CD8-positive, alpha-beta memory T cell (primary cell): ENCODE data around the gene FIGNL2. TPM values are rescaled to one million over a fixed set of nuclear protein-coding genes. Genes with fewer than 3 reads are reported as not detected.
"Not testable (repeated sequence)": the region's sequence is repeated elsewhere in the genome, so short reads cannot be mapped to it uniquely, and the experiment has no call there.

Experiments used
- CTCF ChIA-PET: fragments of 350-600 bp; sonication (Branson Sonifier 250); formaldehyde crosslinking; loops from one replicate; lab custom pipeline; 2021; ENCODE audit warnings: antibody characterized with exemption; lab: Charles Lee
- POLR2A ChIA-PET: fragments of 350-600 bp; sonication (Branson Sonifier 250); formaldehyde crosslinking; loops from one replicate; lab custom pipeline; 2021; ENCODE audit warnings: antibody characterized with exemption; lab: Charles Lee
- DNase-seq, 5 donors: peaks; one replicate each; pipeline versions ENCODE4 v3.0.0 to v3.0.0-alpha.2; 2020 to 2022; ENCODE audit warnings: mixed read lengths in 1 of 5
- H3K27ac ChIP-seq: one replicate; pipeline ENCODE4 v1.7.0; 2013; ENCODE audit warnings: low read depth, mild to moderate bottlenecking, low read length, moderate library complexity
- H3K27me3 ChIP-seq: 2 replicates; pipeline ENCODE4 v1.7.0; 2013; ENCODE audit warnings: low read length, mild to moderate bottlenecking; ENCODE audit not compliant: insufficient read depth, poor library complexity, severe bottlenecking
- H3K36me3 ChIP-seq: 2 replicates; pipeline ENCODE4 v1.7.0; 2013; ENCODE audit warnings: mild to moderate bottlenecking, low read length, moderate library complexity; ENCODE audit not compliant: insufficient read depth
- H3K4me1 ChIP-seq: 2 replicates; pipeline ENCODE4 v1.7.0; 2013; ENCODE audit warnings: mild to moderate bottlenecking, low read length, moderate library complexity; ENCODE audit not compliant: insufficient read depth
- H3K4me3 ChIP-seq: 2 replicates; pipeline ENCODE4 v1.7.0; 2013; ENCODE audit warnings: mild to moderate bottlenecking, low read length
- H3K9me3 ChIP-seq: 2 replicates; pipeline ENCODE4 v1.7.0; 2013; ENCODE audit warnings: mild to moderate bottlenecking, low read length
- H3K27ac Mint-ChIP-seq, 8 donors: one replicate each; pipeline ENCODE4 v1.8.0; 2020 to 2021; ENCODE audit warnings: mixed read lengths in 8 of 8, mild to moderate bottlenecking in 6 of 8, inconsistent platforms in 3 of 8, moderate library complexity in 3 of 8
- H3K27me3 Mint-ChIP-seq, 2 donors: one replicate each; pipeline ENCODE4 v1.8.0; 2020 to 2021; ENCODE audit warnings: mixed read lengths in 2 of 2, mild to moderate bottlenecking in 1 of 2, moderate library complexity in 1 of 2
- H3K36me3 Mint-ChIP-seq, 3 donors: one replicate each; pipeline ENCODE4 v1.8.0; 2020 to 2021; ENCODE audit warnings: mixed read lengths in 3 of 3, inconsistent platforms in 1 of 3, mild to moderate bottlenecking in 1 of 3
- H3K4me1 Mint-ChIP-seq, 3 donors: one replicate each; pipeline ENCODE4 v1.8.0; 2020 to 2021; ENCODE audit warnings: mixed read lengths in 3 of 3, inconsistent platforms in 1 of 3, mild to moderate bottlenecking in 1 of 3
- H3K4me3 Mint-ChIP-seq, 7 donors: one replicate each; pipeline ENCODE4 v1.8.0; 2020 to 2021; ENCODE audit warnings: mixed read lengths in 7 of 7, mild to moderate bottlenecking in 6 of 7, moderate library complexity in 4 of 7, inconsistent platforms in 2 of 7
- H3K9me3 Mint-ChIP-seq, 5 donors: one replicate each; pipeline ENCODE4 v1.8.0; 2020 to 2022; ENCODE audit warnings: mixed read lengths in 5 of 5, mild to moderate bottlenecking in 3 of 5, moderate library complexity in 2 of 5, inconsistent platforms in 1 of 5
- polyA plus RNA-seq: library from polyadenylated mRNA; unstranded; fragments of 300-500 nt; fragmentation: Illumina TruSeq; gene quantifications from one replicate; pipeline ENCODE4 v1.2.3, GENCODE V29; 2021
- total RNA-seq, 2 experiments: library from RNA; stranded (reverse); gene quantifications; one replicate each; pipeline ENCODE4 v1.2.3, GENCODE V29; 2021

FIGNL2 gene
- total and polyA plus RNA-seq, 3 experiments from 2014 or later, result 0.12 to 0.70 (median 0.42) TPM

DNA sequence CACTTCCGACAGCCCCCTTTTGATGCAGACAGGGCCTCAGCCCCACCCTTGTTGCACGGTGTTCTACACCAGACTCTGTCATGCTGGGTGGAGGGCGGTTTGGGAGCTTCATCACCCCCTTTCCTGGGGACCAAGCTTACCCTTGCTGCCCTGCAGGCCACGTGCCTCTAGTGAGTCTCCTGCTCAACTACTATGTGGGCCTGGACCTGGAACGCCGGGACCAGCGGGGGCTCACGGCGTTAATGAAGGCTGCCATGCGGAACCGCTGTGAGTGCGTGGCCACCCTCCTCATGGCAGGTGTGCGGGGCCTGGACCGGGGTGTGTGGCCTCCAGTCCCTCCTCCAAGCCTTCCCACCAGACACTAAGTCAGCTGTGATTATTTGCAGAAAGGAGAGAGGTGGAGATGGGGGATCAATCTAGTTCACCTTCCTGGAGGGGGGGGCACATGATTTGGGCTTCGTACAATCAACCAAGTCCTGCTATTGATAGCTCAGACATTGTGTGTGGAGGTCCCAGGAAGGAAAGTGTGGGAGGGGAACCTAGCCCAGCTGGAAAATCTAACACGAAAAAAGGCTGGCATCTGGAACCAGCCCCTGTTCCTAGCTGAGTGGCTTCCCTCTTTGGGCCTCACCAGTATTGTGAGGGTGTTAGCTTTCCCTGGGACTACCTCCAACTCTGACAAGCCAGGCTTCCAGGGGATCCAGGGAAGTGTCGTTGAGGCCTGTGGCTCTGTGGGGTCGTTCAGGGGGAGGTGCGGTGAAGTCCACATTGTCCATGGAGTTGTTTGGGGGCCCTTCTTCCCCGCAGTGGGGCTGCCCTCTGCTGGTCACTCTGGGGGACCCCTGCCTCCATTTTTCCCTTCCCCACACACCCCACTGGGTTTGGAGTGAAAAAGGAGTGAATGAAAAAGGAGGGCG, 41.0 kb upstream of the FIGNL2 start:
- Mint-ChIP-seq H3K4me3 (no peak overlapping the region), H3K27ac (peak overlapping the region in 1 of 8 donors; percentile 54)
- POLR2A ChIA-PET, result no interaction called here

DNA sequence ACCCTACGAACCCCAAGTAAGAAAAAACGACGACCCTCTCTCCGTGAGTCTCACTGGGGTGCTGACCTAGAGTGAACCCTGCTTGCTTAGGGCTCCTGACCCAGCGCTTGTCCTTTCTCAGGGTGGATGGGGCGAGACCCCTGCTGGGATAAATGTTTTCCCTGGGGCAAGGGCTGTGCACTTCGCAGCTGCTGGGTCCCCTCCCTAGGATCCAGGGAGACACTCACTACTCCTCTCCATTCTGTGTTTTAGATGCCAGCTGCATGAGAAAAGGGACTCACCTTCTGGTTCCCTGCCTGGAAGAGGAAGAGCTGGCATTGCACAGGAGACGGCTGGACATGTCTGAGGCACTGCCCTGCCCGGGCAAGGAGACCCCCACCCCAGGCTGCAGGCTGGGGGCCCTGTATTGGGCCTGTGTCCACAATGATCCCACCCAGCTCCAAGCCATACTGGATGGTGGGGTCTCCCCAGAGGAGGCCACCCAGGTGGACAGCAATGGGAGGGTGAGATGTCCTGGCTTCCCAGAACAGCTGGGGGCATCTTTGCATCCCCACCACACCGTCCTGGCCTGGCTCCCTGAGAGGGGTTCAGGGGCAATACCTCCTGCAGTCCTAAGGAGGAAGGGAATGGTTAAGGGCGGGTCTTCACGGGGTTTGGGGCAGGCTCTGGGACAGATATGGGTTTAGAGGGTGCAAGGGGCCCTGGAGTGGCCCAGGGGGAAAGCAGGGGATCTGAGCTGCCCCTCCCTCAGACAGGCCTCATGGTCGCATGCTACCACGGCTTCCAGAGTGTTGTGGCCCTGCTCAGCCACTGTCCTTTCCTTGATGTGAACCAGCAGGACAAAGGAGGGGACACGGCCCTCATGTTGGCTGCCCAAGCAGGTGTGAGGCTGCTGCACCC, 40.0 kb upstream of the FIGNL2 start:
- Histone ChIP-seq H3K27me3 (no peaks in the 10 kb centered on the region), H3K4me1 (peaks cover 15% of the 10 kb centered on the region), H3K4me3 (no peak overlapping the region), H3K27ac (no peak overlapping the region), H3K36me3 (no peaks in the 10 kb centered on the region), H3K9me3 (no peaks in the 10 kb centered on the region)
- H3K4me3 Mint-ChIP-seq, result no peak overlapping the region
- no peaks in the 10 kb centered on the region for H3K9me3 Mint-ChIP-seq
- no peak for DNase-seq
- H3K36me3 Mint-ChIP-seq, result no peaks in the 10 kb centered on the region
- POLR2A ChIA-PET, result no interaction called here
- H3K27ac Mint-ChIP-seq, result peak overlapping the region in 1 of 8 donors; percentile 40
- H3K27me3 Mint-ChIP-seq, result peaks cover 4 to 6% of the 10 kb centered on the region in 2 donors
- CTCF ChIA-PET, result interaction anchor here (1.1 to 3.0 kb wide), 3 partner anchors 13 to 105 kb away, joined by 3 to 10 read pairs (median 3); no protein-coding TSS in a partner anchor
- H3K4me1 Mint-ChIP-seq, result peaks cover 7 to 15% (median 9%) of the 10 kb centered on the region in 3 donors

More for the DNA sequence above, 41.0 kb upstream of the FIGNL2 start:
- Histone ChIP-seq H3K4me1 (peaks cover 15% of the 10 kb centered on the region), H3K4me3 (no peak overlapping the region), H3K9me3 (no peaks in the 10 kb centered on the region), H3K27ac (no peak overlapping the region), H3K27me3 (no peaks in the 10 kb centered on the region), H3K36me3 (no peaks in the 10 kb centered on the region)
- no peak for DNase-seq
- Mint-ChIP-seq H3K27me3 (peaks cover 4 to 7% of the 10 kb centered on the region in 2 donors), H3K9me3 (no peaks in the 10 kb centered on the region), H3K4me1 (peaks cover 7 to 15% (median 9%) of the 10 kb centered on the region in 3 donors), H3K36me3 (no peaks in the 10 kb centered on the region)
- CTCF ChIA-PET, result interaction anchor here (1.3 kb wide), 1 partner anchor 81 kb away, joined by 3 read pairs; no protein-coding TSS in a partner anchor

- H3K27me3 ChIP-seq, result no peaks in the 10 kb centered on the region
- POLR2A ChIA-PET, result no interaction called here
- Mint-ChIP-seq H3K4me3 (no peak within 1 kb of the TSS), H3K9me3 (no peaks in the 10 kb centered on the region), H3K27me3 (peaks cover 2 to 6% of the 10 kb centered on the region in 2 donors), H3K4me1 (peaks cover 7 to 15% (median 9%) of the 10 kb centered on the region in 3 donors), H3K36me3 (no peaks in the 10 kb centered on the region), H3K27ac (peak within 1 kb of the TSS in 1 of 8 donors; percentile 40)
- no peak within 1 kb of the TSS for H3K27ac ChIP-seq
- no peak within 1 kb of the TSS for H3K4me3 ChIP-seq
- peaks cover 15% of the 10 kb centered on the region for H3K4me1 ChIP-seq
- H3K9me3 ChIP-seq, result no peaks in the 10 kb centered on the region
- CTCF ChIA-PET, result interaction anchor here (1.0 to 3.0 kb wide), 5 partner anchors 13 to 138 kb away, joined by 3 to 10 read pairs (median 3); no protein-coding TSS in a partner anchor
- DNase-seq, result no peak
- H3K36me3 ChIP-seq, result no peaks in the 10 kb centered on the region
These were observed 39.2 kb upstream of the FIGNL2 start, which contains the start of gene ANKRD33 for GRCh38 chr12:51887476-51888315. ANKRD33 (plus strand) TSS chr12:51888103; CDS start chr12:51888187, 84 bp downstream.

DNA sequence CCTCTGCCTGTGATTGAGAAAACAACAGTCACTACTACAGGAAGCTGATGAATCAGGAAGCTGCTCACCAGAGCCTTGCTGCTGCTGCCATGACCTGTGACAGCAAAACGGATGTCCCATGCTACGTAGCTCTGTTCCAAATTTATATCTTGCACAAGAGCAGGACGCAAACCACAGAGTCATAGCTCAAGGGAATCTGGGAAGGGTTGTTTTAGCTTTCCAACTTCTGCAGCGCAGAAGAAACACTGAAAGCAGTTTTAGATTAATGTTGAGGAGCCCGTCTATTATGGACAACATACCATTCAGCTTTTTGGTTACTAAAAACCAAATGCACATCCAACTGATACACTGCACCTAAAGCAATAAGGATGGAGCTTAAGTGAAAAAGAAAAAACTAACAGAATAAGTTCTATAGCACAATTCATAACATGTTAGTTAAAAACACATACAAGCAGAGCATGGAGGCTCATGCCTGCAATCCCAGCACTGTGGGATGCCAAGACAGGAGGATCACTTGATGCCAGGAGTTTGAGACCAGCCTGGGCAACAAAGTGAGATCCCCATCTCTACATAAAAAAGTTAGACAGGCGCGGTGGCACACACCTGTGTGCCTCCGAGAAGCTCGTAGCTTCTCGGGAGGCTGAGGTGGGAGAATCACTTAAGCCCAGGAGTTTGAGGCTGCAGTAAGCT, 37.6 kb upstream of the FIGNL2 start:
- Mint-ChIP-seq H3K4me3 (peak overlapping the region in 4 of 7 donors; percentile 0 to 64 (median 42)), H3K4me1 (peaks cover 7 to 15% (median 9%) of the 10 kb centered on the region in 3 donors), H3K27me3 (peaks cover 3 to 6% of the 10 kb centered on the region in 2 donors), H3K27ac (peak overlapping the region in 7 of 8 donors; percentile 0 to 88 (median 62)), H3K36me3 (no peaks in the 10 kb centered on the region), H3K9me3 (peaks cover 0 to 2% (median 0%) of the 10 kb centered on the region in 5 donors)
- H3K4me3 ChIP-seq, result peak overlapping the region; percentile 25
- peaks cover 15% of the 10 kb centered on the region for H3K4me1 ChIP-seq
- no peaks in the 10 kb centered on the region for H3K9me3 ChIP-seq
- no peaks in the 10 kb centered on the region for H3K27me3 ChIP-seq
- DNase-seq, result peak in 2 of 5 donors; percentile 28 to 54
- POLR2A ChIA-PET, result no interaction called here
- CTCF ChIA-PET, result interaction anchor here (0.7 to 3.0 kb wide), 6 partner anchors 11 to 466 kb away, joined by 3 to 10 read pairs (median 6); no protein-coding TSS in a partner anchor
- no peak overlapping the region for H3K27ac ChIP-seq
- no peaks in the 10 kb centered on the region for H3K36me3 ChIP-seq

- H3K9me3 Mint-ChIP-seq, H3K9me3 ChIP-seq, H3K27me3 Mint-ChIP-seq, H3K4me3 ChIP-seq, H3K36me3 Mint-ChIP-seq, POLR2A ChIA-PET, DNase-seq, H3K36me3 ChIP-seq, H3K27me3 ChIP-seq: not testable (repeated sequence)
- CTCF ChIA-PET, result interaction anchor here (0.7 to 3.0 kb wide), 6 partner anchors 10 to 467 kb away, joined by 3 to 10 read pairs (median 6); no protein-coding TSS in a partner anchor
- Histone ChIP-seq H3K4me1 (peaks cover 15% of the 10 kb centered on the region), H3K27ac (peak overlapping the region; percentile 21)
- Mint-ChIP-seq H3K4me1 (peaks cover 7 to 15% (median 9%) of the 10 kb centered on the region in 3 donors), H3K4me3 (peak overlapping the region in 4 of 7 donors; percentile 0 to 64 (median 42)), H3K27ac (peak overlapping the region in 5 of 8 donors; percentile 47 to 88 (median 78))
These were observed 36.9 kb upstream of the FIGNL2 start for GRCh38 chr12:51885294-51886020.

- Mint-ChIP-seq H3K9me3 (peaks cover 0 to 3% (median 0%) of the 10 kb centered on the region in 5 donors), H3K4me3 (no peak overlapping the region), H3K36me3 (no peaks in the 10 kb centered on the region), H3K4me1 (peaks cover 7 to 15% (median 9%) of the 10 kb centered on the region in 3 donors), H3K27ac (peak overlapping the region in 1 of 8 donors; percentile 33), H3K27me3 (peaks cover 3 to 6% of the 10 kb centered on the region in 2 donors)
- Histone ChIP-seq H3K4me1 (peaks cover 15% of the 10 kb centered on the region), H3K27me3 (no peaks in the 10 kb centered on the region), H3K9me3 (no peaks in the 10 kb centered on the region), H3K27ac (peak overlapping the region; percentile 21), H3K4me3 (no peak overlapping the region), H3K36me3 (no peaks in the 10 kb centered on the region)
- no peak for DNase-seq
- CTCF ChIA-PET, result interaction anchor here (1.7 to 2.5 kb wide), 2 partner anchors 65 to 86 kb away, joined by 4 to 7 read pairs; no protein-coding TSS in a partner anchor
- POLR2A ChIA-PET, result no interaction called here
These were observed 36.2 kb upstream of the FIGNL2 start for GRCh38 chr12:51884676-51885229.
